ENCODE measurements around the gene COG5. TPM values are rescaled to one million over a fixed set of nuclear protein-coding genes. Genes with fewer than 3 reads are reported as not detected.

COG5 gene
- total RNA-seq, 2 donors from 2014 or later: 50.1 to 102 TPM

DNA sequence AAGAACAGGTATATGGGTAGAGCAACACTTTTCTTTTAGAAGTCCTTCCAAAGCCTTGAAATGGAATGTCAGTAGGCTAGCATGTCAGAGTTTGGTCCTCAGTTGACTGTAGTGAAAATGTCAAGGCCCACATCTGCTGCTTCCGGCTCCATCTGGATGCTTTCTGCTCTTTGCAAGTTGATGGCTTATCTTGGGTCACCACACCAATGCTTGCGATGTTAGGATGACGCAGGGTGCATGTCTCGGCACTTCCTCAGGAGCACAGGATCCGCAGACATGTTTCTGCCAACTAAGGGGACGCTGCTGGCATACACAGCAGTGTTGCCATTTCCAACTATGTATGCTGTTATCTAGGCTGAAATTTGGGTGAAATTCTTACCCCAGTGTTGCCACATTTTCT, 408.9 kb downstream of the COG5 start:
- H3K27me3 ChIP-seq: no peaks in the 10 kb centered on the region
- H3K4me3 ChIP-seq: no peak overlapping the region
- H3K4me1 ChIP-seq: no peaks in the 10 kb centered on the region
- DNase-seq: no peak
- 90 to 92% methylated on average over 6 of the region's 6 CpGs for WGBS, 2 donors
- no peak for ATAC-seq
- intact Hi-C loops (cut with DNase I): no loop called here
- no peak overlapping the region for H3K27ac ChIP-seq
- H3K9me3 ChIP-seq: no peaks in the 10 kb centered on the region
- no peak for TF ChIP-seq POLR2A (IDR thresholded peaks at IDR 0.05)
- TF ChIP-seq, protein P1, sequence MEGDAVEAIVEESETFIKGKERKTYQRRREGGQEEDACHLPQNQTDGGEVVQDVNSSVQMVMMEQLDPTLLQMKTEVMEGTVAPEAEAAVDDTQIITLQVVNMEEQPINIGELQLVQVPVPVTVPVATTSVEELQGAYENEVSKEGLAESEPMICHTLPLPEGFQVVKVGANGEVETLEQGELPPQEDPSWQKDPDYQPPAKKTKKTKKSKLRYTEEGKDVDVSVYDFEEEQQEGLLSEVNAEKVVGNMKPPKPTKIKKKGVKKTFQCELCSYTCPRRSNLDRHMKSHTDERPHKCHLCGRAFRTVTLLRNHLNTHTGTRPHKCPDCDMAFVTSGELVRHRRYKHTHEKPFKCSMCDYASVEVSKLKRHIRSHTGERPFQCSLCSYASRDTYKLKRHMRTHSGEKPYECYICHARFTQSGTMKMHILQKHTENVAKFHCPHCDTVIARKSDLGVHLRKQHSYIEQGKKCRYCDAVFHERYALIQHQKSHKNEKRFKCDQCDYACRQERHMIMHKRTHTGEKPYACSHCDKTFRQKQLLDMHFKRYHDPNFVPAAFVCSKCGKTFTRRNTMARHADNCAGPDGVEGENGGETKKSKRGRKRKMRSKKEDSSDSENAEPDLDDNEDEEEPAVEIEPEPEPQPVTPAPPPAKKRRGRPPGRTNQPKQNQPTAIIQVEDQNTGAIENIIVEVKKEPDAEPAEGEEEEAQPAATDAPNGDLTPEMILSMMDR (IDR thresholded peaks at IDR 0.05): no peak
- H3K36me3 ChIP-seq (replicated peaks in 1 of 2; ENCODE audit: insufficient read depth in 1 of 2, low read depth in 2 of 2): no peaks in the 10 kb centered on the region

DNA sequence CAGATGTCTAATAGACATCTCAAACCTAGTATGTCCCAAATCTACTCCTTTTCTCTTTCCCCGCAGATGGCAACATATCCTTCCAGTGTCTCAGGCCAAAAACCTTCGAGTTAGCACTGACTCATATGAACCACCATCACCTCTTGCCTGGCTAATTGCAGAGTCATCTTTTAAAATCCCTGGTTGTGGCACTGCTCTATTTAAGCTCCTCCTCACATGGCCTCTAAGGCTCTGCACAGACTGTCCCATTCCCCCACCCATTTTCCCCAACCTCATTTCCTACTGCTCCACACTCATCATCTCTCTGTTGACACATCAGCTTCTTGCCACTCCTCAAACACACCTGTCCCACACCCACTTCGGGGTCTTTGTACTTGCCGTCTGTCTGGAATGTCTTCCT, 411.7 kb downstream of the COG5 start:
- Histone ChIP-seq H3K27me3 (no peaks in the 10 kb centered on the region), H3K36me3 (replicated peaks in 1 of 2; ENCODE audit: insufficient read depth in 1 of 2, low read depth in 2 of 2) (no peaks in the 10 kb centered on the region), H3K4me1 (no peaks in the 10 kb centered on the region), H3K9me3 (no peaks in the 10 kb centered on the region), H3K4me3 (no peak overlapping the region), H3K27ac (no peak overlapping the region)
- DNase-seq (no peak), ATAC-seq (no peak)
- no peak for TF ChIP-seq POLR2A (IDR thresholded peaks at IDR 0.05)
- intact Hi-C loops (cut with DNase I): no loop called here
- 31 to 45% methylated on average over 4 of the region's 4 CpGs for WGBS, 2 donors

Small RNA genes lying within 50 kb of the gene (small RNA-seq; reads per million reads assigned to genes)
- gene AC002381.1 (not detected), gene RF01233 (not detected)

Other genes with a start within 250 kb of the COG5 start
- not detected for gene GPR22, start 93.9 kb downstream of the COG5 start, total RNA-seq
- 1 to 10 TPM; 6.9 to 7.5 TPM for gene DUS4L, start 51 bp upstream of the COG5 start, total RNA-seq
- gene BCAP29, start 16.3 kb upstream of the COG5 start, total RNA-seq: 10 to 100 TPM; 20.8 to 37.9 TPM
- under 1 TPM; 0.26 to 0.33 TPM for gene SLC26A4, start 96.9 kb upstream of the COG5 start, total RNA-seq
- 10 to 100 TPM; 15.0 to 16.2 TPM for gene CBLL1, start 180.2 kb upstream of the COG5 start, total RNA-seq
- gene SLC26A3, start 239.3 kb upstream of the COG5 start, total RNA-seq: not detected